ENCODE data around the gene ANKRD39. TPM values are rescaled to one million over a fixed set of nuclear protein-coding genes. Genes with fewer than 3 reads are reported as not detected.

The ANKRD39 gene
- total RNA-seq, 3 donors from 2014 or later = 11.2 to 14.1 (median 12.2) TPM

DNA sequence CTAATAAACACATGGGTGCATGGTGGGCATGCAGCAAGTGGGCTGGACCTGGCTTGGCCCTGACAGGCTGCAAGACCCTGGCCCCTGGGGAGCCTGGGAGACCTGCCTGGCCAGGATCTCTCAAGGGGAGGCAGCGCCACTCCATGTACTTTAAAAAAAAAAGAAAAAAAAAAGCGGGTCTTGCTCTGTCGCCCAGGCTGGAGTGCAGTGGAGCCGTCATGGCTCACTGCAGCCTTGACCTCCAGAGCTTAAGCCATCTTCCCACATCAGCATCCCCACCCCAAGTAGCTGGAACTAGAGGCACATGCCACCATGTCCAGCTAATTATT is 41.6 kb upstream of the ANKRD39 start:
- DNase-seq (no peak), ATAC-seq (no peak)
- Histone ChIP-seq H3K4me1 (ENCODE audit: low read depth) (peaks cover 14% of the 10 kb centered on the region), H3K36me3 (ENCODE audit: low read depth) (no peaks in the 10 kb centered on the region), H3K4me3 (no peak overlapping the region), H3K9me3 (no peaks in the 10 kb centered on the region)
- TF ChIP-seq CTCF (IDR thresholded peaks at IDR 0.05) = no peak
- intact Hi-C loops (cut with DNase I, micrococcal nuclease) = no loop called here

GRCh38 chr2:96898641-96899412 is 41.0 kb upstream of the ANKRD39 start:
- intact Hi-C loops (cut with DNase I, micrococcal nuclease) = no loop called here
- ATAC-seq = no peak
- no peaks in the 10 kb centered on the region for H3K36me3 ChIP-seq (ENCODE audit: low read depth)

GRCh38 chr2:96898135-96898505 is 40.3 kb upstream of the ANKRD39 start:
- no peak for TF ChIP-seq CTCF (IDR thresholded peaks at IDR 0.05)
- Histone ChIP-seq H3K36me3 (ENCODE audit: low read depth) (no peaks in the 10 kb centered on the region), H3K4me1 (ENCODE audit: low read depth) (peaks cover 14% of the 10 kb centered on the region), H3K4me3 (no peak overlapping the region), H3K9me3 (no peaks in the 10 kb centered on the region)
- intact Hi-C loops (cut with DNase I, micrococcal nuclease) = no loop called here
- DNase-seq = no peak
- peak; percentile 41 for ATAC-seq

More at GRCh38 chr2:96898641-96899412, 41.0 kb upstream of the ANKRD39 start:
- peaks cover 14% of the 10 kb centered on the region for H3K4me1 ChIP-seq (ENCODE audit: low read depth)
- no peak for TF ChIP-seq CTCF (IDR thresholded peaks at IDR 0.05)
- DNase-seq = no peak
- H3K9me3 ChIP-seq = no peaks in the 10 kb centered on the region
- H3K4me3 ChIP-seq = no peak overlapping the region

- Histone ChIP-seq H3K4me3 (no peak overlapping the region), H3K9me3 (no peaks in the 10 kb centered on the region), H3K36me3 (ENCODE audit: low read depth) (no peaks in the 10 kb centered on the region), H3K4me1 (ENCODE audit: low read depth) (peaks cover 14% of the 10 kb centered on the region)
- intact Hi-C loops (cut with DNase I, micrococcal nuclease) = no loop called here
- no peak for ATAC-seq
- TF ChIP-seq CTCF (IDR thresholded peaks at IDR 0.05) = no peak
- DNase-seq = no peak
Measured at GRCh38 chr2:96897491-96898134, 39.8 kb upstream of the ANKRD39 start.

GRCh38 chr2:96895746-96896651 is 38.2 kb upstream of the ANKRD39 start:
- Histone ChIP-seq H3K4me3 (no peak overlapping the region), H3K4me1 (ENCODE audit: low read depth) (peaks cover 14% of the 10 kb centered on the region), H3K9me3 (no peaks in the 10 kb centered on the region), H3K36me3 (ENCODE audit: low read depth) (no peaks in the 10 kb centered on the region)
- DNase-seq (no peak), ATAC-seq (peak; percentile 86)
- TF ChIP-seq CTCF (IDR thresholded peaks at IDR 0.05) = no peak
- intact Hi-C loops (cut with DNase I, micrococcal nuclease) = no loop called here

Measured in mucosa of descending colon (tissue), 3 donors.